ENCODE data around the gene USP40. TPM values are rescaled to one million over a fixed set of nuclear protein-coding genes. Genes with fewer than 3 reads are reported as not detected.

Gene USP40
- total and polyA plus RNA-seq, 10 of the 15 experiments (the other 5 are each of a cell fraction or from before 2014, with no cell fraction given) = 3.4 to 20.8 (median 15.2) TPM

DNA sequence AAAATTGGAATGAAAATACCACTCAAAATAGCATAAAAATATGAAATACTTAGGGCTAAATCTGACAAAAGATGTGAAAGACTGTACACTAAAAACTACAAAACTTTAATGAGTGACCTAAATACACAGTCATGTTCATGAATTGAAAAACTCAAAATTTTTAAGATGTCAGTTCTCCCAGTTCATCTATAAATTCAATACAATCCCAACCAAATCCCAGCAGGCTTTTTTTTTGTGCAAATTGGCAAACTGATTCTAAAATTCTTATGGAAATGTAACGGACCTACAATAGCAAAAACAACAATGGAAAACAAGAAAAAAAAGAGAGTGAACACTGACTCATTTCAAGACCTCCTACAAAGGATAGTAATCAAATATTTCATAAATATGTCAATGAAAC lies 4.4 kb upstream of the USP40 start (continued):
- TF ChIP-seq, protein P1, sequence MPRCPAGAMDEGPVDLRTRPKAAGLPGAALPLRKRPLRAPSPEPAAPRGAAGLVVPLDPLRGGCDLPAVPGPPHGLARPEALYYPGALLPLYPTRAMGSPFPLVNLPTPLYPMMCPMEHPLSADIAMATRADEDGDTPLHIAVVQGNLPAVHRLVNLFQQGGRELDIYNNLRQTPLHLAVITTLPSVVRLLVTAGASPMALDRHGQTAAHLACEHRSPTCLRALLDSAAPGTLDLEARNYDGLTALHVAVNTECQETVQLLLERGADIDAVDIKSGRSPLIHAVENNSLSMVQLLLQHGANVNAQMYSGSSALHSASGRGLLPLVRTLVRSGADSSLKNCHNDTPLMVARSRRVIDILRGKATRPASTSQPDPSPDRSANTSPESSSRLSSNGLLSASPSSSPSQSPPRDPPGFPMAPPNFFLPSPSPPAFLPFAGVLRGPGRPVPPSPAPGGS (IDR thresholded peaks at IDR 0.05; ENCODE audit: borderline replicate concordance, insufficient read depth, low read depth, low read length, poor library complexity, severe bottlenecking) = no peak
- TF ChIP-seq KDM1A (IDR thresholded peaks at IDR 0.05; ENCODE audit: borderline replicate concordance) = no peak
- TF ChIP-seq PML (IDR thresholded peaks at IDR 0.05; ENCODE audit: low read length) = no peak
- TF ChIP-seq MYC (IDR thresholded peaks at IDR 0.05; ENCODE audit: insufficient read depth, insufficient read length, insufficient replicate concordance, low read length, severe bottlenecking) = no peak
- no peak for TF ChIP-seq FOXM1 (IDR thresholded peaks at IDR 0.05; ENCODE audit: low read depth, low read length)
- no peak for TF ChIP-seq RELB (IDR thresholded peaks at IDR 0.05; ENCODE audit: low read depth)
- no peak for TF ChIP-seq MYB (IDR thresholded peaks at IDR 0.05; ENCODE audit: borderline replicate concordance, low read depth, low read length)
- TF ChIP-seq NR2C1 (IDR thresholded peaks at IDR 0.05) = no peak
- no peak for TF ChIP-seq NFYA (IDR thresholded peaks at IDR 0.05; ENCODE audit: borderline replicate concordance, low read depth, low read length)
- TF ChIP-seq IKZF2 (IDR thresholded peaks at IDR 0.05) = no peak
- TF ChIP-seq, protein P2, sequence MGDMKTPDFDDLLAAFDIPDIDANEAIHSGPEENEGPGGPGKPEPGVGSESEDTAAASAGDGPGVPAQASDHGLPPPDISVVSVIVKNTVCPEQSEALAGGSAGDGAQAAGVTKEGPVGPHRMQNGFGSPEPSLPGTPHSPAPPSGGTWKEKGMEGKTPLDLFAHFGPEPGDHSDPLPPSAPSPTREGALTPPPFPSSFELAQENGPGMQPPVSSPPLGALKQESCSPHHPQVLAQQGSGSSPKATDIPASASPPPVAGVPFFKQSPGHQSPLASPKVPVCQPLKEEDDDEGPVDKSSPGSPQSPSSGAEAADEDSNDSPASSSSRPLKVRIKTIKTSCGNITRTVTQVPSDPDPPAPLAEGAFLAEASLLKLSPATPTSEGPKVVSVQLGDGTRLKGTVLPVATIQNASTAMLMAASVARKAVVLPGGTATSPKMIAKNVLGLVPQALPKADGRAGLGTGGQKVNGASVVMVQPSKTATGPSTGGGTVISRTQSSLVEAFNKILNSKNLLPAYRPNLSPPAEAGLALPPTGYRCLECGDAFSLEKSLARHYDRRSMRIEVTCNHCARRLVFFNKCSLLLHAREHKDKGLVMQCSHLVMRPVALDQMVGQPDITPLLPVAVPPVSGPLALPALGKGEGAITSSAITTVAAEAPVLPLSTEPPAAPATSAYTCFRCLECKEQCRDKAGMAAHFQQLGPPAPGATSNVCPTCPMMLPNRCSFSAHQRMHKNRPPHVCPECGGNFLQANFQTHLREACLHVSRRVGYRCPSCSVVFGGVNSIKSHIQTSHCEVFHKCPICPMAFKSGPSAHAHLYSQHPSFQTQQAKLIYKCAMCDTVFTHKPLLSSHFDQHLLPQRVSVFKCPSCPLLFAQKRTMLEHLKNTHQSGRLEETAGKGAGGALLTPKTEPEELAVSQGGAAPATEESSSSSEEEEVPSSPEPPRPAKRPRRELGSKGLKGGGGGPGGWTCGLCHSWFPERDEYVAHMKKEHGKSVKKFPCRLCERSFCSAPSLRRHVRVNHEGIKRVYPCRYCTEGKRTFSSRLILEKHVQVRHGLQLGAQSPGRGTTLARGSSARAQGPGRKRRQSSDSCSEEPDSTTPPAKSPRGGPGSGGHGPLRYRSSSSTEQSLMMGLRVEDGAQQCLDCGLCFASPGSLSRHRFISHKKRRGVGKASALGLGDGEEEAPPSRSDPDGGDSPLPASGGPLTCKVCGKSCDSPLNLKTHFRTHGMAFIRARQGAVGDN (IDR thresholded peaks at IDR 0.05) = no peak

All from GM12878 (cell line).